Measurements from ENCODE around the gene NEUROG1.

- TF ChIP-seq CTCF (IDR thresholded peaks at IDR 0.05) (no peak), POLR2A (IDR thresholded peaks at IDR 0.05) (no peak)
Observed at GRCh38 chr5:135537745-135538144, 2.0 kb upstream of the NEUROG1 start.

All from Peyer's patch (tissue), 4 donors.